Progenitor cell of endocrine pancreas (in vitro differentiated cells): ENCODE measurements around the gene RAP1B. TPM values are rescaled to one million over a fixed set of nuclear protein-coding genes. Genes with fewer than 3 reads are reported as not detected.

Experiments used
- DNase-seq: peaks from one replicate; pipeline ENCODE4 v3.0.0; 2021; ENCODE audit warnings: low spot score; ENCODE audit not compliant: unreplicated experiment
- H3K27ac Mint-ChIP-seq: 2 replicates; pipeline ENCODE4 v1.8.0; 2021; ENCODE audit warnings: mild to moderate bottlenecking, moderate library complexity, mixed read lengths
- H3K27me3 Mint-ChIP-seq: 2 replicates; pipeline ENCODE4 v1.8.0; 2021; ENCODE audit warnings: mixed read lengths
- H3K36me3 Mint-ChIP-seq: 2 replicates; pipeline ENCODE4 v1.8.0; 2022; ENCODE audit warnings: mixed read lengths; ENCODE audit not compliant: insufficient read depth
- H3K4me1 Mint-ChIP-seq: 2 replicates; pipeline ENCODE4 v1.8.0; 2021; ENCODE audit warnings: low read depth, mixed read lengths
- H3K4me3 Mint-ChIP-seq: 2 replicates; pipeline ENCODE4 v1.8.0; 2021; ENCODE audit warnings: low read depth, mild to moderate bottlenecking, moderate library complexity, mixed read lengths
- H3K9me3 Mint-ChIP-seq: 2 replicates; pipeline ENCODE4 v1.8.0; 2021; ENCODE audit warnings: low read depth, mixed read lengths
- CTCF ChIP-seq: fragments of 200-600 bp; sonication (generic); IDR thresholded peaks from one replicate; pipeline ENCODE4 v1.5.0; 2021; ENCODE audit warnings: antibody characterized with exemption, mild to moderate bottlenecking; ENCODE audit not compliant: unreplicated experiment
- long read RNA-seq: library from polyadenylated mRNA; unstranded; transcript quantifications from one replicate; pipeline ENCODE4 v2.0.0, GENCODE V29; 2020
- total RNA-seq: library from RNA; stranded (reverse); gene quantifications from 2 replicates; pipeline ENCODE4 v1.2.1, GENCODE V29; 2021

RAP1B gene
- total RNA-seq, result 81.8 and 83.6 TPM in 2 replicates
- long read RNA-seq, full-length matches to known transcripts, result 357 of 387 reads
- long read RNA-seq, partial matches to known transcripts, result 6 of 387 reads
- long read RNA-seq, other reads (novel, unspliced or antisense), result 24 of 387 reads

- peak; percentile 84 for DNase-seq
- H3K4me1 Mint-ChIP-seq, result peaks cover 39% of the 10 kb centered on the region
- H3K27ac Mint-ChIP-seq, result peak within 1 kb of the TSS; percentile 100
- H3K4me3 Mint-ChIP-seq, result peak within 1 kb of the TSS; percentile 92
- TF ChIP-seq CTCF, result no peak
- peaks cover 5% of the 10 kb centered on the region for H3K36me3 Mint-ChIP-seq
- H3K9me3 Mint-ChIP-seq, result no peaks in the 10 kb centered on the region
- no peaks in the 10 kb centered on the region for H3K27me3 Mint-ChIP-seq
Measured at GRCh38 chr12:68610370-68611093, at the start of gene RAP1B. Gene RAP1B, plus strand, starts transcription at chr12:68610899. Its CDS starts 37,826 bp downstream, at chr12:68648725.

- DNase-seq, result no peak
- Mint-ChIP-seq H3K27ac (no peak overlapping the region), H3K4me3 (no peak overlapping the region), H3K9me3 (no peaks in the 10 kb centered on the region), H3K4me1 (no peaks in the 10 kb centered on the region), H3K36me3 (no peaks in the 10 kb centered on the region), H3K27me3 (no peaks in the 10 kb centered on the region)
- no peak for TF ChIP-seq CTCF
Measured at GRCh38 chr12:68561830-68562229, 48.9 kb upstream of the RAP1B start.

GRCh38 chr12:68564166-68564565, 46.5 kb upstream of the RAP1B start:
- TF ChIP-seq CTCF, result no peak
- Mint-ChIP-seq H3K27me3 (no peaks in the 10 kb centered on the region), H3K9me3 (peaks cover 5% of the 10 kb centered on the region), H3K4me1 (no peaks in the 10 kb centered on the region), H3K36me3 (peaks cover 2% of the 10 kb centered on the region), H3K27ac (no peak overlapping the region), H3K4me3 (no peak overlapping the region)
- DNase-seq, result no peak

- Mint-ChIP-seq H3K9me3 (peaks cover 5% of the 10 kb centered on the region), H3K4me3 (no peak overlapping the region), H3K27ac (no peak overlapping the region), H3K36me3 (peaks cover 2% of the 10 kb centered on the region), H3K4me1 (no peaks in the 10 kb centered on the region), H3K27me3 (no peaks in the 10 kb centered on the region)
- no peak for DNase-seq
- no peak for TF ChIP-seq CTCF
Measured at GRCh38 chr12:68565391-68565903, 45.3 kb upstream of the RAP1B start.

- no peak for DNase-seq
- TF ChIP-seq CTCF, result no peak
Measured at GRCh38 chr12:68568922-68569569, 41.7 kb upstream of the RAP1B start.

More at GRCh38 chr12:68568922-68569569, 41.7 kb upstream of the RAP1B start:
- Mint-ChIP-seq H3K4me3 (no peak overlapping the region), H3K27ac (no peak overlapping the region), H3K4me1 (no peaks in the 10 kb centered on the region), H3K27me3 (no peaks in the 10 kb centered on the region), H3K9me3 (peaks cover 5% of the 10 kb centered on the region), H3K36me3 (peaks cover 2% of the 10 kb centered on the region)
